D721Med (cell line): ENCODE results near the gene TIAM1.

ENCODE experiments used
- DNase-seq: peaks from one replicate; pipeline ENCODE4 v3.0.0; 2011; ENCODE audit warnings: low spot score; ENCODE audit not compliant: insufficient read length
- FAIRE-seq: peaks from 2 replicates; lab custom pipeline; 2011; peaks lifted over from hg19 to GRCh38; lab: Jason Lieb, UNC
- CTCF ChIP-seq: IDR thresholded peaks from 2 replicates; pipeline ENCODE4 v1.5.1; 2012; ENCODE audit warnings: mild to moderate bottlenecking, control low read depth; ENCODE audit not compliant: insufficient read depth; ENCODE audit errors: missing control alignments

The TIAM1 gene

GRCh38 chr21:31258073-31258472, 86.0 kb downstream of the TIAM1 start:
- no peak for TF ChIP-seq CTCF
- no peak for FAIRE-seq

GRCh38 chr21:31257265-31257664, 86.8 kb downstream of the TIAM1 start:
- TF ChIP-seq CTCF: no peak
- FAIRE-seq: no peak
- no peak for DNase-seq

More at GRCh38 chr21:31258073-31258472, 86.0 kb downstream of the TIAM1 start:
- DNase-seq: no peak

- FAIRE-seq (no peak), DNase-seq (no peak)
- no peak for TF ChIP-seq CTCF
Observed at GRCh38 chr21:31255896-31256295, 88.2 kb downstream of the TIAM1 start.

GRCh38 chr21:31255036-31255435, 89.0 kb downstream of the TIAM1 start:
- no peak for TF ChIP-seq CTCF

GRCh38 chr21:31254131-31254530, 89.9 kb downstream of the TIAM1 start:
- no peak for FAIRE-seq
- no peak for DNase-seq
- no peak for TF ChIP-seq CTCF

More at GRCh38 chr21:31255036-31255435, 89.0 kb downstream of the TIAM1 start:
- DNase-seq: no peak
- no peak for FAIRE-seq

GRCh38 chr21:31253684-31254083, 90.4 kb downstream of the TIAM1 start:
- DNase-seq (no peak), FAIRE-seq (no peak)
- no peak for TF ChIP-seq CTCF

GRCh38 chr21:31252611-31253010, 91.5 kb downstream of the TIAM1 start:
- no peak for DNase-seq
- no peak for TF ChIP-seq CTCF
- FAIRE-seq: no peak
